CD4-positive, alpha-beta T cell (primary cell): ENCODE measurements around the gene BRD7. TPM values are rescaled to one million over a fixed set of nuclear protein-coding genes. Genes with fewer than 3 reads are reported as not detected.

ENCODE experiments used
- ATAC-seq: fragments of 200-7000 bp; cut with Tn5 transposase; one replicate; pipeline ENCODE4 v1.10.0; 2022; ENCODE audit warnings: mild to moderate bottlenecking; ENCODE audit not compliant: poor library complexity
- CTCF ChIA-PET: fragments of 350-600 bp; sonication (Branson Sonifier 250); formaldehyde crosslinking; loops from one replicate; lab custom pipeline; 2021; ENCODE audit warnings: antibody characterized with exemption, inconsistent platforms; lab: Charles Lee
- POLR2A ChIA-PET: fragments of 350-600 bp; sonication (Branson Sonifier 250); formaldehyde crosslinking; loops from one replicate; lab custom pipeline; 2021; ENCODE audit warnings: antibody characterized with exemption, inconsistent platforms; lab: Charles Lee
- DNase-seq, 14 experiments: peaks; one replicate each; pipeline ENCODE4 v3.0.0-alpha.2; 2013 to 2020; ENCODE audit warnings: mixed read lengths in 2 of 14
- H3K27ac ChIP-seq, 2 donors: one replicate each; pipeline versions ENCODE4 v1.5.1 to v1.7.0; 2013; ENCODE audit warnings: low read length in 2 of 2, low read depth in 1 of 2, mild to moderate bottlenecking in 1 of 2
- H3K27me3 ChIP-seq, 2 experiments: 1 replicate in 1 of 2; 2 replicates in 1 of 2; pipeline versions ENCODE4 v1.6.1 to v1.7.0; 2013; ENCODE audit warnings: low read length in 2 of 2, control low read depth in 1 of 2, mild to moderate bottlenecking in 1 of 2, moderate library complexity in 1 of 2; ENCODE audit not compliant: insufficient read depth in 2 of 2, control insufficient read depth in 1 of 2
- H3K36me3 ChIP-seq: one replicate; pipeline ENCODE4 v1.6.1; 2013; ENCODE audit warnings: low read length, control low read depth; ENCODE audit not compliant: insufficient read depth
- H3K4me1 ChIP-seq: one replicate; pipeline ENCODE4 v1.6.1; 2013; ENCODE audit warnings: low read length, control low read depth; ENCODE audit not compliant: insufficient read depth
- H3K4me3 ChIP-seq: one replicate; pipeline ENCODE4 v1.5.1; 2013; ENCODE audit warnings: mild to moderate bottlenecking, low read length, moderate library complexity
- H3K9me3 ChIP-seq, 2 experiments: 1 replicate in 1 of 2; 2 replicates in 1 of 2; pipeline versions ENCODE4 v1.6.1 to v1.7.0; 2013; ENCODE audit warnings: low read length in 2 of 2, mild to moderate bottlenecking in 2 of 2, control low read depth in 1 of 2, moderate library complexity in 1 of 2; ENCODE audit not compliant: control insufficient read depth in 1 of 2, insufficient read depth in 1 of 2
- H3K27ac Mint-ChIP-seq: one replicate; pipeline ENCODE4 v1.8.0; 2020; ENCODE audit warnings: mixed read lengths
- H3K27me3 Mint-ChIP-seq: one replicate; pipeline ENCODE4 v1.8.0; 2021; ENCODE audit warnings: mixed read lengths
- H3K36me3 Mint-ChIP-seq: one replicate; pipeline ENCODE4 v1.8.0; 2021; ENCODE audit warnings: low read depth, mixed read lengths
- H3K4me1 Mint-ChIP-seq: one replicate; pipeline ENCODE4 v1.8.0; 2021; ENCODE audit warnings: low read depth, mixed read lengths
- H3K4me3 Mint-ChIP-seq: one replicate; pipeline ENCODE4 v1.8.0; 2020; ENCODE audit warnings: mild to moderate bottlenecking, mixed read lengths
- H3K9me3 Mint-ChIP-seq: one replicate; pipeline ENCODE4 v1.8.0; 2020; ENCODE audit warnings: mixed read lengths
- CTCF ChIP-seq: fragments of 200-600 bp; IDR thresholded peaks from one replicate; pipeline ENCODE4 v1.8.0; 2022; ENCODE audit warnings: antibody characterized with exemption, mild to moderate bottlenecking
- intact Hi-C, 2 experiments: fragments of 100-400 bp; cut with DNase I in 1 of 2; cut with micrococcal nuclease in 1 of 2; formaldehyde crosslinking; loops; one replicate each; pipeline versions ENCODE4 v1.15.1 to v1.9.0; 2023 to 2025; cut with DNase I, micrococcal nuclease
- total RNA-seq, 174 experiments: library from RNA in 2 of 174; stranded (reverse) in 2 of 174; gene quantifications; one replicate each; pipeline ENCODE4 v1.2.3 and lab custom pipeline; 2021 to 2026

The BRD7 gene
- total RNA-seq, 2 experiments from 2014 or later: 95.4 to 103 TPM

DNA sequence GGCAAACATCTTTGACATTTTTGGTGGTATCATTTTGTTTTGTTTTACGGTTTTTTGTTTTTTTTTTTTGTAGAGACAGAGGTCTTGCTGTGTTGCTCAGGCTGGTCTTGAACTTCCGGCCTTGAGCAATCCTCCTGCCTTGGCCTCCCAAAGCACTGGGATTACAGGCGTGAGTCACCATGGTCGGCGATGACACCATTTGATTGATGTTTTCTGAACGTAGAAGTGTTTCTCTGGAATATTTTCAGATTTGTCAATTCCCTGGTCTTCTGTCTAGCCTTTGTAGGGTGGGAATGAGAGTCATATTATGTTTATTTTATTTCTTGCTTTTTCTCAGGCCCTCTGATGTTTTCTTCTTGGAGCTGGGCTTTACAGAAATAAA is 32.2 kb upstream of the BRD7 start:
- no peak for ATAC-seq
- Histone ChIP-seq H3K9me3 (no peaks in the 10 kb centered on the region), H3K27ac (no peak overlapping the region), H3K4me1 (peaks cover 10% of the 10 kb centered on the region), H3K4me3 (no peak overlapping the region), H3K36me3 (no peaks in the 10 kb centered on the region), H3K27me3 (no peaks in the 10 kb centered on the region)
- Mint-ChIP-seq H3K27ac (no peak overlapping the region), H3K4me1 (peaks cover 20% of the 10 kb centered on the region), H3K36me3 (no peaks in the 10 kb centered on the region), H3K27me3 (no peaks in the 10 kb centered on the region), H3K4me3 (no peak overlapping the region), H3K9me3 (no peaks in the 10 kb centered on the region)
- POLR2A ChIA-PET: no interaction called here
- CTCF ChIA-PET: no interaction called here
- no peak for DNase-seq
- no peak for TF ChIP-seq CTCF
- intact Hi-C loops: no loop called here

- Histone ChIP-seq H3K27ac (no peak overlapping the region), H3K9me3 (no peaks in the 10 kb centered on the region), H3K27me3 (no peaks in the 10 kb centered on the region), H3K36me3 (no peaks in the 10 kb centered on the region), H3K4me3 (no peak overlapping the region), H3K4me1 (peaks cover 16% of the 10 kb centered on the region)
- DNase-seq (no peak), ATAC-seq (no peak)
- TF ChIP-seq CTCF: no peak
- Mint-ChIP-seq H3K4me1 (peaks cover 25% of the 10 kb centered on the region), H3K9me3 (no peaks in the 10 kb centered on the region), H3K27me3 (no peaks in the 10 kb centered on the region), H3K27ac (no peak overlapping the region), H3K4me3 (no peak overlapping the region), H3K36me3 (no peaks in the 10 kb centered on the region)
- CTCF ChIA-PET: no interaction called here
- intact Hi-C loops: no loop called here
- POLR2A ChIA-PET: interaction anchor here (0.7 kb wide), 1 partner anchor 22 kb away, joined by 3 read pairs; no protein-coding TSS in a partner anchor
Measured at GRCh38 chr16:50400312-50400966, 31.7 kb upstream of the BRD7 start.

GRCh38 chr16:50399411-50399810 is 30.6 kb upstream of the BRD7 start:
- CTCF ChIA-PET: no interaction called here
- DNase-seq: no peak

More at GRCh38 chr16:50399411-50399810, 30.6 kb upstream of the BRD7 start:
- no peaks in the 10 kb centered on the region for H3K9me3 ChIP-seq
- no peak for ATAC-seq
- H3K27me3 ChIP-seq: no peaks in the 10 kb centered on the region
- no peak overlapping the region for H3K4me3 Mint-ChIP-seq
- TF ChIP-seq CTCF: no peak
- no peak overlapping the region for H3K4me3 ChIP-seq
- peaks cover 31% of the 10 kb centered on the region for H3K4me1 Mint-ChIP-seq
- H3K36me3 Mint-ChIP-seq: no peaks in the 10 kb centered on the region
- no peak overlapping the region for H3K27ac Mint-ChIP-seq
- no peaks in the 10 kb centered on the region for H3K27me3 Mint-ChIP-seq
- POLR2A ChIA-PET: no interaction called here
- intact Hi-C loops: no loop called here
- peaks cover 17% of the 10 kb centered on the region for H3K4me1 ChIP-seq
- no peaks in the 10 kb centered on the region for H3K9me3 Mint-ChIP-seq
- no peak overlapping the region for H3K27ac ChIP-seq
- H3K36me3 ChIP-seq: no peaks in the 10 kb centered on the region
